OCI-LY7 (cell line): ENCODE results near the gene INHA.

Source experiments
- EZH2phosphoT487 ChIP-seq: fragments of 200-600 bp; sonication (generic); IDR thresholded peaks from 2 replicates; pipeline ENCODE4 v1.6.1; 2018; ENCODE audit warnings: low read depth, borderline replicate concordance, mild to moderate bottlenecking, mixed run types, antibody characterized with exemption, low read length, moderate library complexity, mixed read lengths
- TF ChIP-seq, protein P1 (sequence below): fragments of 200-600 bp; sonication (generic); conservative IDR thresholded peaks from 2 replicates; pipeline ENCODE4 v1.5.1; 2014; ENCODE audit warnings: mild to moderate bottlenecking, antibody characterized with exemption, low read length, moderate library complexity, mixed read lengths

DNA sequence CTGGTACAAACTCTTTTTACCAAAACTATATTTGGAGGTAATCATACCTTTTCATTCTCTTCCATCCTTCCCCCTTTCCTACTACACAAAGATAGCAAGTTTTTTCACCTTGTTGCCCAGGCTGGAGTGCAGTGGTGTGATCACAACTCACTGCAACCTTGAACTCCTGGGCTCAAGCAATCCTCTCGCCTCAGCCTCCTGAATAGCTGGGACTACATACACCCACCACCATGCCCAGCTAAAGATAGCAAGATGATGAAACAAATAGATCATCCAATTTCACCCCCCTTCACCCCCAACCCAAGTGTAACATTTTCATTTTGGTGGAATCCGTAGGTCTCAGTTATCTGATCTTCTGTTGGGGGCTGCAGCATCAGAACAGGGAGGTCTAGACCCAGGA, 21.0 kb downstream of the INHA start:
- TF ChIP-seq, protein P1, sequence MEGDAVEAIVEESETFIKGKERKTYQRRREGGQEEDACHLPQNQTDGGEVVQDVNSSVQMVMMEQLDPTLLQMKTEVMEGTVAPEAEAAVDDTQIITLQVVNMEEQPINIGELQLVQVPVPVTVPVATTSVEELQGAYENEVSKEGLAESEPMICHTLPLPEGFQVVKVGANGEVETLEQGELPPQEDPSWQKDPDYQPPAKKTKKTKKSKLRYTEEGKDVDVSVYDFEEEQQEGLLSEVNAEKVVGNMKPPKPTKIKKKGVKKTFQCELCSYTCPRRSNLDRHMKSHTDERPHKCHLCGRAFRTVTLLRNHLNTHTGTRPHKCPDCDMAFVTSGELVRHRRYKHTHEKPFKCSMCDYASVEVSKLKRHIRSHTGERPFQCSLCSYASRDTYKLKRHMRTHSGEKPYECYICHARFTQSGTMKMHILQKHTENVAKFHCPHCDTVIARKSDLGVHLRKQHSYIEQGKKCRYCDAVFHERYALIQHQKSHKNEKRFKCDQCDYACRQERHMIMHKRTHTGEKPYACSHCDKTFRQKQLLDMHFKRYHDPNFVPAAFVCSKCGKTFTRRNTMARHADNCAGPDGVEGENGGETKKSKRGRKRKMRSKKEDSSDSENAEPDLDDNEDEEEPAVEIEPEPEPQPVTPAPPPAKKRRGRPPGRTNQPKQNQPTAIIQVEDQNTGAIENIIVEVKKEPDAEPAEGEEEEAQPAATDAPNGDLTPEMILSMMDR, result no peak
- TF ChIP-seq EZH2phosphoT487, result no peak
